Transverse colon (tissue), 4 donors: ENCODE data around the gene SLC35F1.

Experiments
- CTCF ChIP-seq, 5 experiments: fragments of 200-600 bp in 3 of 5; fragments of 450-650 bp in 2 of 5; sonication (generic) in 3 of 5; IDR thresholded peaks; 1 replicate in 2 of 5; 2 replicates in 3 of 5; pipeline ENCODE4 v1.5.1; 2016 to 2017; ENCODE audit warnings: antibody characterized with exemption in 5 of 5, inconsistent platforms in 3 of 5, mild to moderate bottlenecking in 2 of 5, moderate library complexity in 1 of 5
- EP300 ChIP-seq: sonication (generic); formaldehyde crosslinking; IDR thresholded peaks from one replicate; pipeline ENCODE4 v1.6.1; 2017; ENCODE audit warnings: antibody characterized with exemption, low read depth
- POLR2AphosphoS5 ChIP-seq, 3 donors: sonication (generic); formaldehyde crosslinking; IDR thresholded peaks; one replicate each; pipeline ENCODE4 v1.6.1; 2016; ENCODE audit warnings: antibody characterized with exemption in 3 of 3

- no peak for TF ChIP-seq POLR2AphosphoS5 (IDR thresholded peaks at IDR 0.05)
- no peak for TF ChIP-seq EP300
- no peak for TF ChIP-seq CTCF (IDR thresholded peaks at IDR 0.05)
Observed at GRCh38 chr6:117907601-117908245, 659 bp downstream of the SLC35F1 start.
